ENCODE measurements around the gene CBX1. TPM values are rescaled to one million over a fixed set of nuclear protein-coding genes. Genes with fewer than 3 reads are reported as not detected.

CBX1 gene
- total RNA-seq, 1 experiment from 2014 or later = 157 TPM

- in situ Hi-C loops (cut with HindIII; ENCODE audit: low pct_unique_long_range_greater_than_20kb, low sequenced_read_pairs) = no loop called here
- no peaks in the 10 kb centered on the region for H3K9me3 ChIP-seq (ENCODE audit: control insufficient read depth, insufficient read depth, low read depth, low read length)
- CTCF ChIA-PET = no interaction called here
- no peak overlapping the region for H3K27ac ChIP-seq (ENCODE audit: low read length)
- POLR2A ChIA-PET = interaction anchor here (2.0 kb wide), 1 partner anchor 17 kb away, joined by 9 read pairs; the partner anchor contains the start of gene NFE2L1
- no peaks in the 10 kb centered on the region for H3K36me3 ChIP-seq (ENCODE audit: control insufficient read depth, insufficient read depth, low read length)
- BruUV-seq (replicated peaks) = no TSS peak
- TF ChIP-seq POLR2AphosphoS5 (IDR thresholded peaks at IDR 0.05; ENCODE audit: low read depth, low read length) (no peak), REST (IDR thresholded peaks at IDR 0.05; ENCODE audit: insufficient read depth in 1 of 2, low read depth in 2 of 2, low read length in 1 of 2) (no peak), CTCF (IDR thresholded peaks at IDR 0.05) (no peak), TCF7L2 (IDR thresholded peaks at IDR 0.05; ENCODE audit: low read depth, low read length) (no peak), SIN3A (IDR thresholded peaks at IDR 0.05; ENCODE audit: borderline replicate concordance, insufficient read depth, low read depth, low read length) (no peak)
- H3K27me3 ChIP-seq (ENCODE audit: control insufficient read depth, insufficient read depth, low read length) = no peaks in the 10 kb centered on the region
- H3K4me1 ChIP-seq (ENCODE audit: control insufficient read depth, insufficient read depth, low read length) = no peaks in the 10 kb centered on the region
- ATAC-seq (no peak), DNase-seq (ENCODE audit: low read depth, low spot score) (no peak)
- H3K4me3 ChIP-seq (ENCODE audit: low read depth in 2 of 2, low read length in 2 of 2) = no peak overlapping the region
- intact Hi-C loops (cut with micrococcal nuclease; ENCODE audit: unreplicated experiment) = no loop called here
Observed at GRCh38 chr17:48066192-48066591, 35.1 kb downstream of the CBX1 start.

GRCh38 chr17:48064638-48065037 is 36.6 kb downstream of the CBX1 start:
- no peaks in the 10 kb centered on the region for H3K9me3 ChIP-seq (ENCODE audit: control insufficient read depth, insufficient read depth, low read depth, low read length)
- H3K4me3 ChIP-seq (ENCODE audit: low read depth in 2 of 2, low read length in 2 of 2) = no peak overlapping the region
- CTCF ChIA-PET = no interaction called here
- ATAC-seq = no peak
- POLR2A ChIA-PET = interaction anchor here (2.0 kb wide), 1 partner anchor 16 kb away, joined by 9 read pairs; the partner anchor contains the start of gene NFE2L1
- no TSS peak for BruUV-seq (replicated peaks)
- intact Hi-C loops (cut with micrococcal nuclease; ENCODE audit: unreplicated experiment) = no loop called here
- H3K4me1 ChIP-seq (ENCODE audit: control insufficient read depth, insufficient read depth, low read length) = no peaks in the 10 kb centered on the region
- in situ Hi-C loops (cut with HindIII; ENCODE audit: low pct_unique_long_range_greater_than_20kb, low sequenced_read_pairs) = no loop called here
- no peaks in the 10 kb centered on the region for H3K36me3 ChIP-seq (ENCODE audit: control insufficient read depth, insufficient read depth, low read length)
- H3K27me3 ChIP-seq (ENCODE audit: control insufficient read depth, insufficient read depth, low read length) = no peaks in the 10 kb centered on the region
- no peak for DNase-seq (ENCODE audit: low read depth, low spot score)
- no peak overlapping the region for H3K27ac ChIP-seq (ENCODE audit: low read length)
- no peak for TF ChIP-seq TCF7L2 (IDR thresholded peaks at IDR 0.05; ENCODE audit: low read depth, low read length)
- TF ChIP-seq POLR2AphosphoS5 (IDR thresholded peaks at IDR 0.05; ENCODE audit: low read depth, low read length) = no peak

- H3K27ac ChIP-seq (ENCODE audit: low read length) = no peak overlapping the region
- ATAC-seq (no peak), DNase-seq (ENCODE audit: low read depth, low spot score) (no peak)
- ChIA-PET CTCF (no interaction called here), POLR2A (no interaction called here)
- BruUV-seq (replicated peaks) = no TSS peak
- TF ChIP-seq SIN3A (IDR thresholded peaks at IDR 0.05; ENCODE audit: borderline replicate concordance, insufficient read depth, low read depth, low read length) (no peak), POLR2AphosphoS5 (IDR thresholded peaks at IDR 0.05; ENCODE audit: low read depth, low read length) (no peak), TCF7L2 (IDR thresholded peaks at IDR 0.05; ENCODE audit: low read depth, low read length) (no peak), REST (IDR thresholded peaks at IDR 0.05; ENCODE audit: insufficient read depth in 1 of 2, low read depth in 2 of 2, low read length in 1 of 2) (no peak), CTCF (IDR thresholded peaks at IDR 0.05) (no peak)
- H3K27me3 ChIP-seq (ENCODE audit: control insufficient read depth, insufficient read depth, low read length) = no peaks in the 10 kb centered on the region
- no peaks in the 10 kb centered on the region for H3K4me1 ChIP-seq (ENCODE audit: control insufficient read depth, insufficient read depth, low read length)
- peaks cover 4% of the 10 kb centered on the region for H3K36me3 ChIP-seq (ENCODE audit: control insufficient read depth, insufficient read depth, low read length)
- intact Hi-C loops (cut with micrococcal nuclease; ENCODE audit: unreplicated experiment) (no loop called here), in situ Hi-C loops (cut with HindIII; ENCODE audit: low pct_unique_long_range_greater_than_20kb, low sequenced_read_pairs) (no loop called here)
- no peak overlapping the region for H3K4me3 ChIP-seq (ENCODE audit: low read depth in 2 of 2, low read length in 2 of 2)
- no peaks in the 10 kb centered on the region for H3K9me3 ChIP-seq (ENCODE audit: control insufficient read depth, insufficient read depth, low read depth, low read length)
Observed at GRCh38 chr17:48062273-48062672, 39.0 kb downstream of the CBX1 start.
